GM19467 (cell line): Measurements from ENCODE around the gene RBSN.

Source experiments
- ATAC-seq: cut with Tn5 transposase; IDR thresholded peaks from one replicate; pipeline ENCODE4 v1.9.1; 2021; ENCODE audit warnings: mild to moderate bottlenecking, moderate library complexity; ENCODE audit not compliant: unreplicated experiment

The RBSN gene

GRCh38 chr3:15023249-15023648 is 75.7 kb downstream of the RBSN start:
- no peak for ATAC-seq
